Body of pancreas (tissue), 4 donors: Measurements from ENCODE around the gene ABHD17A. TPM values are rescaled to one million over a fixed set of nuclear protein-coding genes. Genes with fewer than 3 reads are reported as not detected.

Experiments used
- ATAC-seq: fragments of 150-250 bp; one replicate; pipeline ENCODE4 v1.9.1; 2016
- DNase-seq, 4 donors: peaks; one replicate each; pipeline ENCODE4 v3.0.0-alpha.2; 2019
- H3K27ac ChIP-seq, 4 donors: fragments of 200-600 bp; sonication (generic); 1 replicate in 3 of 4; 2 replicates in 1 of 4; pipeline versions ENCODE4 v1.5.1 to v1.6.1; 2016 to 2019; ENCODE audit warnings: mild to moderate bottlenecking in 1 of 4, mixed read lengths in 1 of 4, moderate library complexity in 1 of 4
- H3K27me3 ChIP-seq, 2 donors: fragments of 200-600 bp; sonication (generic); one replicate each; pipeline ENCODE4 v1.6.0; 2016; ENCODE audit warnings: mild to moderate bottlenecking in 1 of 2
- H3K36me3 ChIP-seq, 2 donors: fragments of 200-600 bp; sonication (generic); replicated peaks in 1 of 2; 2 replicates each; pipeline ENCODE4 v1.5.1; 2016; ENCODE audit warnings: low read depth in 2 of 2; ENCODE audit not compliant: insufficient read depth in 1 of 2
- H3K4me1 ChIP-seq: fragments of 200-600 bp; sonication (generic); one replicate; pipeline ENCODE4 v1.6.0; 2016
- H3K4me3 ChIP-seq, 2 donors: fragments of 200-600 bp; sonication (generic); 1 replicate in 1 of 2; 2 replicates in 1 of 2; pipeline ENCODE4 v1.5.1; 2016 to 2019
- H3K9me3 ChIP-seq, 3 donors: fragments of 200-600 bp; sonication (generic); 1 replicate in 2 of 3; 2 replicates in 1 of 3; pipeline ENCODE4 v1.5.1; 2016
- POLR2A ChIP-seq, 3 donors: fragments of 450-650 bp; IDR thresholded peaks; one replicate each; pipeline ENCODE4 v1.6.1; 2016; ENCODE audit warnings: antibody characterized with exemption in 3 of 3, mild to moderate bottlenecking in 2 of 3
- WGBS, 2 donors: methylation state at CpG; one replicate each; pipeline ENCODE4 v1.1.5; 2017; 5-methylcytosine and 5-hydroxymethylcytosine counted together
- intact Hi-C: fragments of 100-400 bp; cut with DNase I; formaldehyde crosslinking; loops from one replicate; pipeline ENCODE4 v1.15.1; 2023
- total RNA-seq, 2 donors: library from RNA; depleted of rRNA; stranded (reverse); fragments of >200 nt; gene quantifications; one replicate each; pipeline ENCODE4 v1.1.0, GENCODE V29; 2016
- TF ChIP-seq, protein P1 (sequence below), 7 experiments: fragments of 450-650 bp in 4 of 7; fragments of 200-600 bp in 3 of 7; sonication (generic) in 3 of 7; IDR thresholded peaks; one replicate each; pipeline ENCODE4 v1.5.1; 2016 to 2019; ENCODE audit warnings: antibody characterized with exemption in 7 of 7

The ABHD17A gene
- total RNA-seq, 2 donors from 2014 or later, result 56.8 to 100 TPM

DNA sequence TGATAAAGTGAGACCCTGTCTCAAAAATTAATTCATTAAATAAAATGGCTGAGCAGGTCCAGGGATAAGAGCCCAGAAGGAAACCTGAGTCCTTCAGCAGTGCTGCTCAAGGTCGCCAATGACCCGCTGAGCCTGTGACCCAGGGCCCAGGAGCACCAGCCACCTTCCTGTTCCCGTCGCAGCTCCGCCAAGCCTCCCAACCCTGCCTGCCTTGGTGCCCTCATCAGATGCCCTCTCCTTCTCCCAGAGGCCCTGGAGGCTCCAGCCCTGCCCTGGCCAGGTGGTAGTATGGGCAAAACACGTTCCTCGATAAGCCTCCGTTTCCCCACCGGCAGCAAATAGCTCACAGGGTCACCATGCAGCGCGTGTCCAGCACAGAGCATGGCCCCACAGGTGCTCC lies 39.7 kb downstream of the ABHD17A start:
- H3K9me3 ChIP-seq, result no peaks in the 10 kb centered on the region
- intact Hi-C loops, result no loop called here
- H3K4me3 ChIP-seq, result no peak overlapping the region
- H3K4me1 ChIP-seq, result peaks cover 70% of the 10 kb centered on the region
- TF ChIP-seq, protein P1, sequence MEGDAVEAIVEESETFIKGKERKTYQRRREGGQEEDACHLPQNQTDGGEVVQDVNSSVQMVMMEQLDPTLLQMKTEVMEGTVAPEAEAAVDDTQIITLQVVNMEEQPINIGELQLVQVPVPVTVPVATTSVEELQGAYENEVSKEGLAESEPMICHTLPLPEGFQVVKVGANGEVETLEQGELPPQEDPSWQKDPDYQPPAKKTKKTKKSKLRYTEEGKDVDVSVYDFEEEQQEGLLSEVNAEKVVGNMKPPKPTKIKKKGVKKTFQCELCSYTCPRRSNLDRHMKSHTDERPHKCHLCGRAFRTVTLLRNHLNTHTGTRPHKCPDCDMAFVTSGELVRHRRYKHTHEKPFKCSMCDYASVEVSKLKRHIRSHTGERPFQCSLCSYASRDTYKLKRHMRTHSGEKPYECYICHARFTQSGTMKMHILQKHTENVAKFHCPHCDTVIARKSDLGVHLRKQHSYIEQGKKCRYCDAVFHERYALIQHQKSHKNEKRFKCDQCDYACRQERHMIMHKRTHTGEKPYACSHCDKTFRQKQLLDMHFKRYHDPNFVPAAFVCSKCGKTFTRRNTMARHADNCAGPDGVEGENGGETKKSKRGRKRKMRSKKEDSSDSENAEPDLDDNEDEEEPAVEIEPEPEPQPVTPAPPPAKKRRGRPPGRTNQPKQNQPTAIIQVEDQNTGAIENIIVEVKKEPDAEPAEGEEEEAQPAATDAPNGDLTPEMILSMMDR (IDR thresholded peaks at IDR 0.05), result no peak
- no peak for TF ChIP-seq POLR2A (IDR thresholded peaks at IDR 0.05)
- DNase-seq, result no peak
- no peak for ATAC-seq
- 60 to 70% methylated on average over 5 to 11 of the region's 11 CpGs for WGBS, 2 donors
- no peaks in the 10 kb centered on the region for H3K36me3 ChIP-seq
- H3K27me3 ChIP-seq, result no peaks in the 10 kb centered on the region
- no peak overlapping the region for H3K27ac ChIP-seq

DNA sequence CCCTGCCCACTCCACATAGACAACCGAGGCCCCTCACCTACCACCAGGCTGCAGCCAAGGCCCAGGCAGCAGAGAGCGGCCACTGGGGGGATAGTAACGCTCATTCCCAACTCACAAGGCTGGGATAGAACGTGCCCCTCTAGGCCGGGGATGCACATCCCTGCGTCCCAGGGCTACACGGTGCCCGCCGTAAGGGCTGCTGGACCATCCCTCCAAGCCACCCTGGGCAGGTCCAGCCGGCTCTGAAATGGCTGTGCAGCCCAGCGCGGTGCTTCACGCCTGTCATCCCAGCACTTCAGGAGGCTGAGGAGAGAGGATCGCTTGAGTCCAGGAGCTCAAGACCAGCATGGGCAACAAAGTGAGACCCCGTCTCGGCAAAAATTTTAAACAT lies 40.2 kb downstream of the ABHD17A start:
- Histone ChIP-seq H3K36me3 (no peaks in the 10 kb centered on the region), H3K27ac (no peak overlapping the region), H3K4me1 (peaks cover 73% of the 10 kb centered on the region), H3K27me3 (no peaks in the 10 kb centered on the region), H3K9me3 (no peaks in the 10 kb centered on the region), H3K4me3 (no peak overlapping the region)
- TF ChIP-seq POLR2A (IDR thresholded peaks at IDR 0.05), result no peak
- TF ChIP-seq, protein P1 (IDR thresholded peaks at IDR 0.05), result no peak
- intact Hi-C loops, result no loop called here
- WGBS, 2 donors, result 40 to 69% methylated on average over 1 to 13 of the region's 16 CpGs
- DNase-seq, result no peak
- ATAC-seq, result no peak

DNA sequence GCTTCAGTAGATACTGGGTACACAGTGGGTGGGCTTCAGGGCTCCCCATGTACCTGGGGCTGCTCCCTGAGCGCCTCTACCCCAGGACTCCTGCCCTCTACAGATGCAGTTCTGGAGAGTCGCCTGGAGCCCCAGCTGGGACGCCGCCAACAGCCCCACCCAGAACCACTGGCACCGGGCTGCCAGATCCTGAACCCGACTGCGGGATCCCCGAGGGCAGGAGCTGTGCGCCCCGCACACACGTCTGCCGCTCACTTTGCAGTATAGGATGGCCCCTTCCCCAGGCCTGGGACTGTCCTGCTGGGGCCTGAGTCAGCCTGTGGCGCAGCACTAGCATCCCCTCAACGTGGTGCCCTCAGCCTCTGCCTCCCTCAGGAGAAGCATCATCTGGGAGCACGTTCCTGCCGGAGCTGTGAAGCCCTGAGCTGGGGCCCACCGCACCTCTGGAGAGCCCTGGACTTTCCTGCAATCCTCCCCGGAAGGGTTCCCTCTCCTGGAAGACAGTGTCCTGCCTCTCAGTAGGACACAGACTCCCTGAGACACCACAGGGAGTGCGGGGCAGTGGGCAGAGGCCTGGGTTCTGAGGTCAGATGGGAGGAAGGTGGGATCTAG lies 40.7 kb downstream of the ABHD17A start:
- no peak overlapping the region for H3K27ac ChIP-seq
- 74 to 80% methylated on average over 2 to 18 of the region's 19 CpGs for WGBS, 2 donors

DNA sequence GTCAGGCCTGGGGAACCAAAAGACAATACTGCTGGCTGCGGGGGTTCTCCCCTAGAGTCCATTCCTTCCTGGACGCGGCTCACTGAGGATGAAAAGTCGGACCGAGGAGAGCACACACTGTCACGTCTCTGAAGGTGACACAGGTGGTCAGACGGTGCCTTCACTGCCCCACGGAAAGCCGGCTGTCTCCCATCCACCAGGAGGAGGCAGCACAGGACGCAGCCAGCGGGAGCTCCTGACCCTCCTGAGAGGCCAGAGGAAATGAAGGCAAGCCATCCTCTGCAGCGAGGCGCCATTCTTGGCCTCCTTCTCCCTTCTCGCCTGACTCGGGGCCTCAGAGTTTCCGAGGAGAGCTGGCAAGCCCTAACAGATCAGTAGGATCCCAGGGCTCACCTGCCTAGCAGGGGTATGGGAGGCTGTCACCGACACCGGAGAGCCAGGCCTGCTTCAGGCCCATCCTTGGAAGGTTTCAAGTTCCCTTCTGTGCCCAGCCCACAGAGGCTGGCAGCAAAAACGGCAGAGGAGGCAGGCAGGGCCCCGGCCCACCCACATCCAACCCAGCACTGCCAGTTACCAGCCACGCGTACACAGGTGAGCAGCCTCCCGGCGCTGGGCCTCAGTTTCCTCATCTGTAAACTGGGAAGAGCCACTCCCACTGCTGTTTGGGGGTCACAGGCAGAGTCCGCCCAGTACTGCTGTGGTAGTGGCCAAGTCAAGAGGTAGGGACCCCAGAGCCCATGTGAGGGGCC lies 41.5 kb downstream of the ABHD17A start:
- TF ChIP-seq, protein P1 (IDR thresholded peaks at IDR 0.05), result no peak
- no peak for TF ChIP-seq POLR2A (IDR thresholded peaks at IDR 0.05)
- no peaks in the 10 kb centered on the region for H3K9me3 ChIP-seq
- intact Hi-C loops, result no loop called here
- H3K36me3 ChIP-seq, result no peaks in the 10 kb centered on the region
- DNase-seq (no peak), ATAC-seq (no peak)
- peaks cover 74% of the 10 kb centered on the region for H3K4me1 ChIP-seq
- no peaks in the 10 kb centered on the region for H3K27me3 ChIP-seq
- WGBS, 2 donors, result 72 to 85% methylated on average over 13 to 18 of the region's 25 CpGs
- no peak overlapping the region for H3K4me3 ChIP-seq
- H3K27ac ChIP-seq, result no peak overlapping the region

More for the DNA sequence above, 40.7 kb downstream of the ABHD17A start:
- intact Hi-C loops, result no loop called here
- no peaks in the 10 kb centered on the region for H3K9me3 ChIP-seq
- no peaks in the 10 kb centered on the region for H3K27me3 ChIP-seq
- peaks cover 77% of the 10 kb centered on the region for H3K4me1 ChIP-seq
- H3K4me3 ChIP-seq, result no peak overlapping the region
- ATAC-seq, result no peak
- no peaks in the 10 kb centered on the region for H3K36me3 ChIP-seq
- no peak for TF ChIP-seq POLR2A (IDR thresholded peaks at IDR 0.05)
- TF ChIP-seq, protein P1 (IDR thresholded peaks at IDR 0.05), result no peak
- DNase-seq, result no peak
